NB4 (cell line): ENCODE data around the gene SAMD14.

Experiments used
- CTCF ChIP-seq: IDR thresholded peaks from one replicate; pipeline ENCODE4 v1.5.1; 2012; ENCODE audit warnings: low read depth, low read length
- MAX ChIP-seq: IDR thresholded peaks from 2 replicates; pipeline ENCODE4 v1.6.1; 2011; ENCODE audit warnings: low read depth, low read length
- POLR2A ChIP-seq: IDR thresholded peaks from 2 replicates; pipeline ENCODE4 v1.6.1; 2011; ENCODE audit warnings: mild to moderate bottlenecking; ENCODE audit not compliant: insufficient read length; ENCODE audit errors: extremely low read depth

- TF ChIP-seq CTCF (no peak), POLR2A (no peak), MAX (no peak)
These were observed 33.9 kb downstream of the SAMD14 start for GRCh38 chr17:50096092-50096491.
